SH-SY5Y (cell line): ENCODE measurements around the gene UQCC2.

Source experiments
- GATA2 ChIP-seq: IDR thresholded peaks from 2 replicates; pipeline ENCODE4 v1.6.1; 2011; ENCODE audit warnings: mild to moderate bottlenecking, low read depth, low read length
- GATA3 ChIP-seq: IDR thresholded peaks from 2 replicates; pipeline ENCODE4 v1.6.1; 2011; ENCODE audit warnings: low read depth, mild to moderate bottlenecking, low read length, moderate library complexity

GRCh38 chr6:33755070-33755869 lies 43.8 kb upstream of the UQCC2 start:
- TF ChIP-seq GATA2 = no peak
- TF ChIP-seq GATA3 = no peak
